Measurements from ENCODE around the gene PARP12. TPM values are rescaled to one million over a fixed set of nuclear protein-coding genes. Genes with fewer than 3 reads are reported as not detected.

Gene PARP12
- total and polyA plus RNA-seq, 11 donors, result 6.8 to 65.9 (median 12.6) TPM

DNA sequence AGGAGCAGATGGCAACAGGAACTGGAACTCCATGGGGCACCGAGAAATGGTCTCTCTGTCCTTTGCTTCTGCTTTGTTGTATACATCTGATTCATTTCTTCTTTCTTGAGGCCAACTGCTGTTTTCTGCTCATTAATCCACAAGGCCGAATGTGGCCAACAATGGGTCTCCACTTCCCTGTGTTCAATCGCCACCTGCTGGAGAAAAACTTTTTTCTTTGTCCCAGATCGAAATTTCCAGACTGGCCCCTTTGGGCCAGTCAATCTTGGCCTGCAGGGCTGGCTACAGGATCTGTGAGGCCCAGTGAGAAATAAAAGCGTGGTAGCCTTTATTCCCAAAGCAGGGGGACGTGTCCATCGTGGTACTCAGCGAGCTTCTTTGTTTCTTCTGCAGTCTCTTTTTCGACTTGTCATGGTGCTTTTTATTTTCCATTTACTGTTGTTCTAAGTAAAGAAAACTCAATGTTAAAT, 58.8 kb downstream of the PARP12 start:
- TF ChIP-seq, protein P1, sequence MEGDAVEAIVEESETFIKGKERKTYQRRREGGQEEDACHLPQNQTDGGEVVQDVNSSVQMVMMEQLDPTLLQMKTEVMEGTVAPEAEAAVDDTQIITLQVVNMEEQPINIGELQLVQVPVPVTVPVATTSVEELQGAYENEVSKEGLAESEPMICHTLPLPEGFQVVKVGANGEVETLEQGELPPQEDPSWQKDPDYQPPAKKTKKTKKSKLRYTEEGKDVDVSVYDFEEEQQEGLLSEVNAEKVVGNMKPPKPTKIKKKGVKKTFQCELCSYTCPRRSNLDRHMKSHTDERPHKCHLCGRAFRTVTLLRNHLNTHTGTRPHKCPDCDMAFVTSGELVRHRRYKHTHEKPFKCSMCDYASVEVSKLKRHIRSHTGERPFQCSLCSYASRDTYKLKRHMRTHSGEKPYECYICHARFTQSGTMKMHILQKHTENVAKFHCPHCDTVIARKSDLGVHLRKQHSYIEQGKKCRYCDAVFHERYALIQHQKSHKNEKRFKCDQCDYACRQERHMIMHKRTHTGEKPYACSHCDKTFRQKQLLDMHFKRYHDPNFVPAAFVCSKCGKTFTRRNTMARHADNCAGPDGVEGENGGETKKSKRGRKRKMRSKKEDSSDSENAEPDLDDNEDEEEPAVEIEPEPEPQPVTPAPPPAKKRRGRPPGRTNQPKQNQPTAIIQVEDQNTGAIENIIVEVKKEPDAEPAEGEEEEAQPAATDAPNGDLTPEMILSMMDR (IDR thresholded peaks at IDR 0.05), result peak in 10 of 12 donors; percentile 23 to 53 (median 43)
- no peak for TF ChIP-seq POLR2A (IDR thresholded peaks at IDR 0.05)
- Histone ChIP-seq H3K27ac (no peak overlapping the region), H3K4me3 (no peak overlapping the region), H3K27me3 (no peaks in the 10 kb centered on the region), H3K36me3 (no peaks in the 10 kb centered on the region), H3K9me3 (no peaks in the 10 kb centered on the region), H3K4me1 (no peaks in the 10 kb centered on the region)
- 65 to 71% (median 70%) methylated on average over 9 of the region's 9 CpGs for WGBS, 4 donors
- no peak for ATAC-seq
- DNase-seq, result no peak
- intact Hi-C loops (cut with DNase I), result loop anchor here (2.0 to 10.0 kb wide), 15 partner anchors 223 to 569 kb away; partner anchors contain the start of gene HIPK2 (in 4 of the 10)

DNA sequence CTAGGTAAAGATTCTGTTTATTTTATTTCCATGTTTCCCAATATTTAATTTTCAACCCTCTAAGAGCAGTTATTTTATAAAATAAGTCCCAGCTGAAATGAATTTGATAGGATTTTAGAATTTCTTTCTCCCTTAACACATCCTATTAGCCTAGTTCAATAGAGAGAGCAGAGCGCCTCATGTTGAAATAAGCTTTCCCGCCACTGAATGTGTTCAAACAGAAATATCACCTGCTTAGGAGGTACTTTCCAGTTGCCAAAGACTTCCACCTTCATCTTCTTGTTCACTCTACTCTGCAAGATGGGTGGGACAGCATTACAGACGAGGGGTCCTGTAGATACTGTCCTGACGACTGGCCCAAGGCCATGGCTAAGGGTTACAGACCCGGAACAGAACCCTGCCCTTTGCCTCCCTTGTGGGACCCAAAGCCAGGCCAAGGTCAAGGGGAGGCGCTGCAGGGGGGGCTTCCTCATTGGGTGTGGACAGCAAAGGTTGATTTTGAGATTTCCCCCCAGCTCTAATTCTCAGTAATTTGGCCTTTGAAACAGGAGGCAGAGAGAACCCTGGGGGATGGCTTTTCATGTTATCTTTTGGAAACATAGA, 62.0 kb downstream of the PARP12 start:
- no peak overlapping the region for H3K4me3 ChIP-seq
- ATAC-seq, result no peak
- 82 to 92% (median 88%) methylated on average over 5 to 6 of the region's 6 CpGs for WGBS, 4 donors

GRCh38 chr7:139999516-139999915, 63.2 kb downstream of the PARP12 start:
- intact Hi-C loops (cut with DNase I), result loop anchor here in 5 of 10 donors (5.0 to 10.0 kb wide), 3 partner anchors 185 to 225 kb away; partner anchors contain the start of gene HIPK2 (in 5 of the 5)
- ATAC-seq (no peak), DNase-seq (no peak)
- Histone ChIP-seq H3K9me3 (no peaks in the 10 kb centered on the region), H3K36me3 (no peaks in the 10 kb centered on the region), H3K27ac (no peak overlapping the region), H3K27me3 (no peaks in the 10 kb centered on the region), H3K4me1 (peaks cover 0 to 8% (median 0%) of the 10 kb centered on the region in 12 donors), H3K4me3 (no peak overlapping the region)
- 82 to 93% (median 91%) methylated on average over 6 of the region's 6 CpGs for WGBS, 4 donors
- TF ChIP-seq, protein P1 (IDR thresholded peaks at IDR 0.05), result no peak
- TF ChIP-seq POLR2A (IDR thresholded peaks at IDR 0.05), result no peak

More for the DNA sequence above, 62.0 kb downstream of the PARP12 start:
- H3K27ac ChIP-seq, result no peak overlapping the region
- no peak for DNase-seq
- no peaks in the 10 kb centered on the region for H3K9me3 ChIP-seq
- TF ChIP-seq POLR2A (IDR thresholded peaks at IDR 0.05), result no peak
- TF ChIP-seq, protein P1 (IDR thresholded peaks at IDR 0.05), result no peak
- H3K4me1 ChIP-seq, result no peaks in the 10 kb centered on the region
- H3K36me3 ChIP-seq, result no peaks in the 10 kb centered on the region
- H3K27me3 ChIP-seq, result no peaks in the 10 kb centered on the region
- intact Hi-C loops (cut with DNase I), result loop anchor here in 9 of 10 donors (2.0 to 10.0 kb wide), 9 partner anchors 223 to 566 kb away; partner anchors contain the start of gene HIPK2 (in 3 of the 9)

DNA sequence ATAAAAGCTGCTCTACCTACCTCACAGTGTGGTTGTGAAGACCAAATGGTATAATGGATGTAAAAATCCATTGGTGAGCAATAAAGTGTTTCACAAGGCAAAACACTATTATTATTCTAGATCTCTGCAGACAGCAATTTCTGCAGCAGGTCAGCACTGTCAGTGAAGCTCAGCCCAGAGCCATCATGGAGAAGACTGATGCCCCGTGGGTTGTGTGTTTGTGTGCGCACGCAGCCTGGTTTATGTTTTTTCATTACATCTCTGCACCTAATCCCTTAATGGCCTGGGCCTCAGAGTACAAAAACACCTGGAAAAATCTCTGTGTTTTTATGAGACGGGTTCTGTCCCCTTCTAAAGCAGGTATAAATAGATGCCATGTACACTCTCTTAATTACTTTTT, 64.2 kb downstream of the PARP12 start:
- no peak overlapping the region for H3K27ac ChIP-seq
- no peaks in the 10 kb centered on the region for H3K36me3 ChIP-seq
- 92 to 96% (median 95%) methylated on average over 4 of the region's 4 CpGs for WGBS, 4 donors
- ATAC-seq (no peak), DNase-seq (no peak)
- H3K4me1 ChIP-seq, result peaks cover 0 to 8% (median 0%) of the 10 kb centered on the region in 12 donors
- H3K27me3 ChIP-seq, result no peaks in the 10 kb centered on the region
- H3K4me3 ChIP-seq, result no peak overlapping the region
- TF ChIP-seq POLR2A (IDR thresholded peaks at IDR 0.05), result no peak
- TF ChIP-seq, protein P1 (IDR thresholded peaks at IDR 0.05), result no peak
- H3K9me3 ChIP-seq, result no peaks in the 10 kb centered on the region
- intact Hi-C loops (cut with DNase I), result loop anchor here in 5 of 10 donors (5.0 to 10.0 kb wide), 3 partner anchors 184 to 224 kb away; partner anchors contain the start of gene HIPK2 (in 5 of the 5)
